Neural progenitor cell (in vitro differentiated cells): ENCODE measurements around the gene IMPDH1. TPM values are rescaled to one million over a fixed set of nuclear protein-coding genes. Genes with fewer than 3 reads are reported as not detected.
A peak's percentile ranks its signal among the peaks of the same experiment; 100 is the strongest.

Source experiments
- DNase-seq: peaks from one replicate; pipeline ENCODE4 v3.0.0-alpha.2; 2016; ENCODE audit warnings: low spot score
- H2AFZ ChIP-seq: fragments of 200-600 bp; sonication (generic); replicated peaks from 2 replicates; pipeline ENCODE4 v1.6.1; 2016; ENCODE audit warnings: antibody characterized with exemption
- H3F3A ChIP-seq: fragments of 200-600 bp; sonication (generic); 2 replicates; pipeline ENCODE4 v1.6.1; 2016; ENCODE audit warnings: antibody characterized with exemption, low read depth
- H3K27ac ChIP-seq: fragments of 200-600 bp; sonication (generic); 2 replicates; pipeline ENCODE4 v1.5.1; 2016; ENCODE audit warnings: mild to moderate bottlenecking
- H3K27me3 ChIP-seq: fragments of 200-600 bp; sonication (generic); 2 replicates; pipeline ENCODE4 v1.6.1; 2016; ENCODE audit warnings: mild to moderate bottlenecking, moderate library complexity
- H3K36me3 ChIP-seq: fragments of 200-600 bp; sonication (generic); 2 replicates; pipeline ENCODE4 v1.5.1; 2016
- H3K4me1 ChIP-seq: fragments of 200-600 bp; sonication (generic); 2 replicates; pipeline ENCODE4 v1.6.1; 2016; ENCODE audit warnings: mixed run types
- H3K4me2 ChIP-seq: fragments of 200-600 bp; sonication (generic); 2 replicates; pipeline ENCODE4 v1.6.1; 2016
- H3K4me3 ChIP-seq: fragments of 200-600 bp; sonication (generic); 2 replicates; pipeline ENCODE4 v1.5.1; 2016
- H3K79me2 ChIP-seq: fragments of 200-600 bp; sonication (generic); 2 replicates; pipeline ENCODE4 v1.6.1; 2016; ENCODE audit warnings: low read depth
- H3K9ac ChIP-seq: fragments of 200-600 bp; sonication (generic); 2 replicates; pipeline ENCODE4 v1.6.1; 2016
- H3K9me3 ChIP-seq: fragments of 200-600 bp; sonication (generic); 2 replicates; pipeline ENCODE4 v1.5.1; 2016; ENCODE audit warnings: low read depth
- H4K20me1 ChIP-seq: fragments of 200-600 bp; sonication (generic); 2 replicates; pipeline ENCODE4 v1.6.1; 2016; ENCODE audit warnings: low read depth
- H3K27ac Mint-ChIP-seq: 3 replicates; pipeline ENCODE4 v1.8.0; 2021; ENCODE audit warnings: mixed read lengths
- H3K27me3 Mint-ChIP-seq: 2 replicates; pipeline ENCODE4 v1.8.0; 2022; ENCODE audit warnings: low read depth, mild to moderate bottlenecking, inconsistent platforms, moderate library complexity, mixed read lengths; ENCODE audit not compliant: insufficient read depth
- H3K36me3 Mint-ChIP-seq: 3 replicates; pipeline ENCODE4 v1.8.0; 2021; ENCODE audit warnings: mixed read lengths
- H3K4me1 Mint-ChIP-seq: 3 replicates; pipeline ENCODE4 v1.8.0; 2021; ENCODE audit warnings: mixed read lengths
- H3K4me3 Mint-ChIP-seq: 3 replicates; pipeline ENCODE4 v1.8.0; 2021; ENCODE audit warnings: mild to moderate bottlenecking, moderate library complexity, mixed read lengths
- H3K9me3 Mint-ChIP-seq: 3 replicates; pipeline ENCODE4 v1.8.0; 2020; ENCODE audit warnings: mixed read lengths
- EZH2 ChIP-seq: fragments of 200-600 bp; sonication (generic); IDR thresholded peaks from 2 replicates; pipeline ENCODE4 v1.6.1; 2017; ENCODE audit warnings: antibody characterized with exemption, mild to moderate bottlenecking, moderate library complexity
- EZH2phosphoT487 ChIP-seq: fragments of 200-600 bp; sonication (generic); IDR thresholded peaks from 2 replicates; pipeline ENCODE4 v1.6.1; 2017; ENCODE audit warnings: antibody characterized with exemption
- total RNA-seq: library from RNA; depleted of rRNA; stranded (reverse); fragments of >200 nt; gene quantifications from 2 replicates; pipeline ENCODE4 v1.2.3, GENCODE V29; 2015; ENCODE audit warnings: low replicate concordance
- TF ChIP-seq, protein P1 (sequence below): fragments of 200-600 bp; sonication (generic); IDR thresholded peaks from 2 replicates; pipeline ENCODE4 v1.5.1; 2017; ENCODE audit warnings: antibody characterized with exemption, mild to moderate bottlenecking

Gene IMPDH1
- total RNA-seq, 1 donor from 2014 or later, result 17.0 TPM

- Mint-ChIP-seq H3K27ac (peak overlapping the region; percentile 51), H3K9me3 (no peaks in the 10 kb centered on the region), H3K4me1 (no peaks in the 10 kb centered on the region), H3K27me3 (peaks cover 6% of the 10 kb centered on the region), H3K36me3 (no peaks in the 10 kb centered on the region), H3K4me3 (no peak overlapping the region)
- no peaks in the 10 kb centered on the region for H3K27me3 ChIP-seq
- no peaks in the 10 kb centered on the region for H3K79me2 ChIP-seq
- no peaks in the 10 kb centered on the region for H3K36me3 ChIP-seq
- no peak overlapping the region for H3K27ac ChIP-seq
- no peak overlapping the region for H3K4me3 ChIP-seq
- H2AFZ ChIP-seq, result no peak overlapping the region
- no peak for DNase-seq
- no peak overlapping the region for H3K9ac ChIP-seq
- no peaks in the 10 kb centered on the region for H3K9me3 ChIP-seq
- peaks cover 3% of the 10 kb centered on the region for H3F3A ChIP-seq
- H3K4me1 ChIP-seq, result no peaks in the 10 kb centered on the region
- TF ChIP-seq EZH2 (no peak), EZH2phosphoT487 (no peak)
- TF ChIP-seq, protein P1, sequence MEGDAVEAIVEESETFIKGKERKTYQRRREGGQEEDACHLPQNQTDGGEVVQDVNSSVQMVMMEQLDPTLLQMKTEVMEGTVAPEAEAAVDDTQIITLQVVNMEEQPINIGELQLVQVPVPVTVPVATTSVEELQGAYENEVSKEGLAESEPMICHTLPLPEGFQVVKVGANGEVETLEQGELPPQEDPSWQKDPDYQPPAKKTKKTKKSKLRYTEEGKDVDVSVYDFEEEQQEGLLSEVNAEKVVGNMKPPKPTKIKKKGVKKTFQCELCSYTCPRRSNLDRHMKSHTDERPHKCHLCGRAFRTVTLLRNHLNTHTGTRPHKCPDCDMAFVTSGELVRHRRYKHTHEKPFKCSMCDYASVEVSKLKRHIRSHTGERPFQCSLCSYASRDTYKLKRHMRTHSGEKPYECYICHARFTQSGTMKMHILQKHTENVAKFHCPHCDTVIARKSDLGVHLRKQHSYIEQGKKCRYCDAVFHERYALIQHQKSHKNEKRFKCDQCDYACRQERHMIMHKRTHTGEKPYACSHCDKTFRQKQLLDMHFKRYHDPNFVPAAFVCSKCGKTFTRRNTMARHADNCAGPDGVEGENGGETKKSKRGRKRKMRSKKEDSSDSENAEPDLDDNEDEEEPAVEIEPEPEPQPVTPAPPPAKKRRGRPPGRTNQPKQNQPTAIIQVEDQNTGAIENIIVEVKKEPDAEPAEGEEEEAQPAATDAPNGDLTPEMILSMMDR, result no peak
- no peaks in the 10 kb centered on the region for H4K20me1 ChIP-seq
- H3K4me2 ChIP-seq, result no peak overlapping the region
Observed at GRCh38 chr7:128422037-128422436, 12.3 kb upstream of the IMPDH1 start.

DNA sequence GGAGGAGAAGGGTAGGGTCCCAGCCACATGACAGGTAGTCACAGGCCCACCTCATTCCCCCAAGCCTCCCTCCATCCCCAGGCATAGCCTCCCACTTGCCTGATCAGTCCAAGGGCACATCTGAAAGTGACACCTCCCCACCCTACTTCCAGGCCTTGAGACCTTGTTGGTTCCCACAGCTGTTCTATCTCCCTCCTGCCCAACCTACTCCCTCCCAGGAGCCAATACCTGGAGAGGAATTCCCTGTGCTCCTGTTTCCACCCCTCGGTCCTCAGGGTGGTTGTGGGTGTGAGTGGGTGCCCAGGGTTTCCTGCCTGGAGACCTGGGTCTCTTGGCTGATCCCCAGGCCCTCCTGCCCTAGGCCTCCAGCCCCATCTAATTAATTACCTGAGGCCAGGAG, 11.6 kb upstream of the IMPDH1 start:
- Histone ChIP-seq H3F3A (peaks cover under 1% of the 10 kb centered on the region), H3K4me1 (no peaks in the 10 kb centered on the region), H4K20me1 (no peaks in the 10 kb centered on the region), H3K36me3 (no peaks in the 10 kb centered on the region), H3K4me2 (no peak overlapping the region), H3K9me3 (no peaks in the 10 kb centered on the region), H2AFZ (no peak overlapping the region), H3K4me3 (no peak overlapping the region), H3K27ac (no peak overlapping the region), H3K9ac (no peak overlapping the region), H3K27me3 (peaks cover 5% of the 10 kb centered on the region), H3K79me2 (no peaks in the 10 kb centered on the region)
- no peak for DNase-seq
- no peak overlapping the region for H3K4me3 Mint-ChIP-seq
- no peaks in the 10 kb centered on the region for H3K9me3 Mint-ChIP-seq
- no peak overlapping the region for H3K27ac Mint-ChIP-seq
- TF ChIP-seq, protein P1, result no peak
- TF ChIP-seq EZH2phosphoT487 (no peak), EZH2 (no peak)
- no peaks in the 10 kb centered on the region for H3K36me3 Mint-ChIP-seq
- H3K27me3 Mint-ChIP-seq, result peaks cover 6% of the 10 kb centered on the region
- no peaks in the 10 kb centered on the region for H3K4me1 Mint-ChIP-seq

- Histone ChIP-seq H4K20me1 (no peaks in the 10 kb centered on the region), H2AFZ (no peak overlapping the region), H3K79me2 (no peaks in the 10 kb centered on the region), H3K4me1 (no peaks in the 10 kb centered on the region), H3K36me3 (no peaks in the 10 kb centered on the region), H3K4me3 (no peak overlapping the region), H3K9ac (no peak overlapping the region), H3K27ac (no peak overlapping the region), H3F3A (no peaks in the 10 kb centered on the region), H3K27me3 (peaks cover 9% of the 10 kb centered on the region), H3K9me3 (no peaks in the 10 kb centered on the region), H3K4me2 (no peak overlapping the region)
- no peak overlapping the region for H3K4me3 Mint-ChIP-seq
- H3K27me3 Mint-ChIP-seq, result peaks cover 6% of the 10 kb centered on the region
- H3K9me3 Mint-ChIP-seq, result no peaks in the 10 kb centered on the region
- no peaks in the 10 kb centered on the region for H3K36me3 Mint-ChIP-seq
- H3K27ac Mint-ChIP-seq, result no peak overlapping the region
- DNase-seq, result no peak
- no peaks in the 10 kb centered on the region for H3K4me1 Mint-ChIP-seq
- TF ChIP-seq EZH2phosphoT487 (no peak), EZH2 (no peak)
- TF ChIP-seq, protein P1, result no peak
Observed at GRCh38 chr7:128420773-128421172, 11.0 kb upstream of the IMPDH1 start.
